ENCODE data around the gene PDAP1.
"Not testable (repeated sequence)": the region's sequence is repeated elsewhere in the genome, so short reads cannot be mapped to it uniquely, and the experiment has no call there.

PDAP1 gene

GRCh38 chr7:99396418-99397296 lies 11.7 kb downstream of the PDAP1 start:
- no peak for DNase-seq (ENCODE audit: low spot score)

- DNase-seq (ENCODE audit: low spot score), result no peak
These were observed 12.6 kb downstream of the PDAP1 start for GRCh38 chr7:99395616-99396327.

DNA sequence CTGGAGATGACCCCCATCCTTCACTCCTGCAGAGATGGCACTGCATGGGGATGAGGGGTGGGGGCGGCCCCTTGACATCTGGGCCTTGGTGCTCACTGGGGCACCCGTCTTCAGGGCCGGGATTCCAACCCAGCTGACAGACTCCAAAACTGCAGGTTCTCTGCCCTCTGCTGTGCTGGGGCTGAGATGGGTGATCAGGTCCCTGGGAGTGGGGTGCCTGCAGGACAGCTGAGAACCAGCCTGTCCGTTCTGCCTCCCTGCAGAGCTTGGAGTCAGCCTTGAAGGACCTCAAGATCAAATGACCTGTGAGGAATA lies 14.3 kb downstream of the PDAP1 start:
- DNase-seq (ENCODE audit: low spot score), result no peak

DNA sequence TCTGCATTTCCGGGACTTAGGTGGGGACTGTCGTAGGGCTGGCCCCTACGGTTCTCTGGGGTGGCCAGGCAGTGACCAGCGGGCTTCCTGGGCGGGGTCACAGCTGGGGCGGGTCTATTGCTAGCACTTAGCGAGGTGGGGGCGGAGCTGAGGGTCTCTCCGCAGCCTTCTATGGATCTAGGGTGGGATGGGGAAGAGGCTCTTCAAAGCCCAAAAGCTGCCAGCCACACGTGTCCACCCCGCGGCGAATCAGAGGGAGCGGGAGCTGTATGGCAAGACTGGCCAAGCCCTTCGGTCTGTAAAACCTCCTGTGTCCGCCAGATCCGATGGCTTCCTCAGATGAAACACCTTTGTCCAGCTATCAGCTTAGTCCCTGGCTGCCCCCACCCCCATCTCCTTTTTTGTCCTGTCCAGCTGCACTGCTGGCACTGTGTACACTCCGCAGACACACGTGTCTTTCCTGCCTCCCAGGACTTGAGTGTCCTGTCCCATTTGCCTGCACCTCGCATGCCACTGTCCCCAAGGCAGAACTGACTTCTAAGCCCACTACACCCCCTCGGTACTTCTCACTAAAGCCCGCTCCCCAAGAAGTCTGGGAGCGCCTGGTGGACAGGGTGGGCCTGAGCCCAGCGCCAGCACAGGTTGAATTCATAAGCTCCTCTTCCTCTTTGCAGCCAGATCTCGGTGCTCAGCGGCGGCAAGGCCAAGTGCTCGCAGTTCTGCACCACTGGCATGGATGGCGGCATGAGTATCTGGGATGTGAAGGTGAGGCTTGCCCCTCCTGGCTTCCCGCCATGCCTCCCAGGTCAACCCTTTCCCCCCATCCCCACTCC lies 14.8 kb downstream of the PDAP1 start:
- no peak for DNase-seq (ENCODE audit: low spot score)

- DNase-seq (ENCODE audit: low spot score), result no peak
These were observed 15.6 kb downstream of the PDAP1 start for GRCh38 chr7:99392659-99393354.

DNA sequence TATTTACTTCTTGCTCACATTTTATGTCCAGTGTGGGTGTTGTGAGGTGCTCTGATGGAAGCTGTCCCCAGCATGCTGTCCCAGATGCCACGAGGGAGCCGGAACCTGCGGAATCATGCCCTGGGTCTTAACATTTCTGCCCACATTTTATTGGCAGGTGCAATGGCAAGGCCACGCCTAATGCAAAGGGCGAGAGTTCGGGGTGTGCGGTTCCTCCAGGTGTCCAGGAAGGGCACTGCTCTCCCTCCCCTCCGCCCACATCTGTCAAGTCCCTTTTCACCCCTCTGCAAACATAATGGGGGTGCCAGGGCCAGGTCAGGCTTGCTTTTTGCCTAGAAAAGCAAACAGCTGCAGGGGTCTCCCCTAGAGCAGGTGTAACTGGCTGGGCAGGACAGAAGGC lies 16.4 kb downstream of the PDAP1 start:
- no peak for DNase-seq (ENCODE audit: low spot score)

GRCh38 chr7:99390941-99391602 lies 17.3 kb downstream of the PDAP1 start:
- no peak for DNase-seq (ENCODE audit: low spot score)

- no peak for DNase-seq (ENCODE audit: low spot score)
These were observed 18.6 kb downstream of the PDAP1 start for GRCh38 chr7:99389772-99390171.

- DNase-seq (ENCODE audit: low spot score), result no peak
These were observed 20.5 kb downstream of the PDAP1 start for GRCh38 chr7:99387912-99388311.

- DNase-seq (ENCODE audit: low spot score), result not testable (repeated sequence)
These were observed 21.2 kb downstream of the PDAP1 start for GRCh38 chr7:99387239-99387635.

DNA sequence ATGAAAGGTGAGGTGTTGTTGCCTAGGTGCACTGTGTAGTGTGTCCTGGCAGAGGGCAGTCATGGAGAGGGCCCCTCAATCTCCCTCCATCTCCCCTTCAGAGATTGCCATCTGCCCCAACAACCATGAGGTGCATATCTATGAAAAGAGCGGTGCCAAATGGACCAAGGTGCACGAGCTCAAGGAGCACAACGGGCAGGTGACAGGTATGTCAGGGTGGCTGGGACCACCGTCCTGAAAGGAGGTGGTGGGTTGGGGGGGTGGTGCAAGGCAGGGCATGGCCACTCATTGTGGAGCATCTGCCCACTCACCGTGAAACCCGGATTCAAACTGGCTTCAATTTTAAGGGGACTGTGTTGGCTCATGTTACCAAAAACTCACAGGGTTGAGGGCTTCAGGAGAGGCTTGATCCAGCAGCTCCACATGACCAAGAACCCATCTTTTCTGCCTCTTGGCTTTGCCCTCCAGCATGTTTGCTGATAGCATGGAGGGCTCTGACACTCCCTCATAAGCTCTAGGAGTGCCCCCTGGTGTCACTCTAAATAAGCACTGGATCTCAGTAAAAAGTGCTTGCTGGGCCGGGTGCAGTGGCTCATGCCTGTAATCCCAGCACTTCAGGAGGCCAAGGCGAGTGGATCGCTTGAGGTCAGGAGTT lies 21.7 kb downstream of the PDAP1 start:
- no peak for DNase-seq (ENCODE audit: low spot score)

GRCh38 chr7:99385564-99385963 lies 22.8 kb downstream of the PDAP1 start:
- no peak for DNase-seq (ENCODE audit: low spot score)

DNA sequence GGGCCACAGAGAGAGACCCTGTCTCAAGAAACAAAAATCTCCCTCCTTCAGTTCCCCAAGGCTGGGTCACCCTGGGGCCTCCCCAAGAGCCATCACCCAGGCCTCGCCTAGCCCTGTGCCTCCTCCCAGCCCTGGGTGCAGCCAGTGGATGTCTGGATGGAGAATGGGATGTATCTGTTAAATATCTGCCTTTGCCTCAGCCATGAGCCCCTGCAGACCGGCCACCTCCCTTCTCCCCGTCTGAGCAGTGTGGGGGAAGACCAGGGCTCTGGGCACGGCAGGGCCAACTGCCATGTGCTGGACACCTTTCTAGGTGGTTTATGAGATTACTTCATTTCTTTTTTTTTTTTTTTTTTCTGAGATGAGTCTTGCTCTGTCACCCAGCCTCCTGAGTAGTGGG lies 23.9 kb downstream of the PDAP1 start:
- DNase-seq (ENCODE audit: low spot score), result no peak

DNA sequence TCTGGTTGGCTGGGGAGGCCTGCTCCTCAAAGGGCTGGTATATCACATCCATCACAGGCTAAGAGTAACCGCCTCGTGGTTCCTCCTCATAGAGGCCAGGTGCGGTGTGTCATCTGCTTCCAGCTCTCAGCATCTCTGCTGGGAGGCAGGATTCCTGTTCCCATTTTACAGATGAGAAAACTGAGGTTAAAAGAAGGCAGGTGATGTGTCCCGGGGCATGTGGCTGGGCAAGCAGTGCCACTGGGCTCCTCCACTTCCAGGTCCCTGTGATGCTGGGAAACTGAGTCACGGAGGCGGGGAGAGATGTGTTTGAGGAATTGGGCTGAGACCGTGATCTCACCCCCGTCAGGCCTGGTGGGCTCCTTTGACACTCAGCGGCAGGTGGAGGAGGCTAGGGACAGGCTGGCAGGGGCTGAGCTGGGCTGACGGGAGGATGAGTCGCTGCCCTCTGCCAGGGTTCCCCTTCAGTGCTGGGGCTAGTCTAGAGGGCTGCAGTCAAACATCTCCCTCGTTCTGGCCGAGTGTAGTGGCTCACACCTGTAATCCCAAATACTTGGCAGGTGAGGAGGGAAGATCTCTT lies 24.5 kb downstream of the PDAP1 start:
- DNase-seq (ENCODE audit: low spot score), result no peak

GRCh38 chr7:99383203-99383602 lies 25.2 kb downstream of the PDAP1 start:
- DNase-seq (ENCODE audit: low spot score), result no peak

DNA sequence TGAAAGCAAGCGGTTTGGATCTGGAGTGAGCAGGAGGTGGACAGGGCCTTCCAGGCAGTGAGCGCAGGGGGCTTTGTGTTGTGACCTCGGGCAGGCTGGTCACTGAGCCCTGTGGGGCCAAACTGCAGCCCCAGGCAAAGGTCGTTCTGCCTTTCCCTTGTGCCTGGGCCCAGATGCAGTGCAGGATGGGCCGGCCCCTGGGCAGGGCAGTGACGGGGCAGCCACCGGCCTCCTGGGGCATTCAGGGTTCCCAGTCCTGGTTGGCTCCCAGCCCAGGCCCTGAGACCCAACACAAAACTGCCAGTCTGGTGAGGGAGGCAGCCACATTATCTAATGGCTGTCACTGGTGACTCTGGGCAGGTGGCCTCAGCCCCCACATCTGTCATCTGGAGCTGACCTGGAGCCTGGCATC lies 26.7 kb downstream of the PDAP1 start:
- DNase-seq (ENCODE audit: low spot score), result no peak

GRCh38 chr7:99380823-99381663 lies 27.4 kb downstream of the PDAP1 start:
- DNase-seq (ENCODE audit: low spot score), result no peak

- no peak for DNase-seq (ENCODE audit: low spot score)
These were observed 28.2 kb downstream of the PDAP1 start for GRCh38 chr7:99380032-99380822.

- DNase-seq (ENCODE audit: low spot score), result not testable (repeated sequence)
These were observed 28.7 kb downstream of the PDAP1 start for GRCh38 chr7:99379693-99380031.

Measured in HuH-7.5 (cell line).